PFSK-1 (cell line): Measurements from ENCODE around the gene LIMS2.

Experiments used
- FOXP2 ChIP-seq: optimal IDR thresholded peaks from 2 replicates; pipeline ENCODE3; 2011; ENCODE audit warnings: borderline replicate concordance, control low read depth, inconsistent platforms; ENCODE audit not compliant: insufficient read depth; ENCODE audit errors: extremely low read length, extremely low read depth
- POLR2AphosphoS5 ChIP-seq: IDR thresholded peaks from 2 replicates; pipeline ENCODE4 v1.6.1; 2012; ENCODE audit warnings: low read depth, mild to moderate bottlenecking, control low read depth, low read length, moderate library complexity
- SIN3A ChIP-seq: IDR thresholded peaks from 2 replicates; pipeline ENCODE4 v1.6.1; 2012; ENCODE audit warnings: mild to moderate bottlenecking, low read length, moderate library complexity, borderline replicate concordance; ENCODE audit not compliant: insufficient read depth
- TAF1 ChIP-seq: IDR thresholded peaks from 2 replicates; pipeline ENCODE4 v1.6.1; 2012; ENCODE audit warnings: low read length, control low read depth, borderline replicate concordance; ENCODE audit not compliant: insufficient read depth
- TF ChIP-seq, protein P1 (sequence below), 2 experiments: IDR thresholded peaks; 2 replicates each; pipeline versions ENCODE4 v1.6.1 to v1.8.0; 2011 to 2012; ENCODE audit warnings: low read depth in 2 of 2, low read length in 2 of 2, control low read depth in 1 of 2, inconsistent platforms in 1 of 2, mild to moderate bottlenecking in 1 of 2, moderate library complexity in 1 of 2; ENCODE audit not compliant: insufficient read depth in 1 of 2

LIMS2 gene

GRCh38 chr2:127596311-127597045, 78.9 kb downstream of the LIMS2 start:
- TF ChIP-seq FOXP2: no peak
- TF ChIP-seq TAF1: no peak
- no peak for TF ChIP-seq POLR2AphosphoS5

DNA sequence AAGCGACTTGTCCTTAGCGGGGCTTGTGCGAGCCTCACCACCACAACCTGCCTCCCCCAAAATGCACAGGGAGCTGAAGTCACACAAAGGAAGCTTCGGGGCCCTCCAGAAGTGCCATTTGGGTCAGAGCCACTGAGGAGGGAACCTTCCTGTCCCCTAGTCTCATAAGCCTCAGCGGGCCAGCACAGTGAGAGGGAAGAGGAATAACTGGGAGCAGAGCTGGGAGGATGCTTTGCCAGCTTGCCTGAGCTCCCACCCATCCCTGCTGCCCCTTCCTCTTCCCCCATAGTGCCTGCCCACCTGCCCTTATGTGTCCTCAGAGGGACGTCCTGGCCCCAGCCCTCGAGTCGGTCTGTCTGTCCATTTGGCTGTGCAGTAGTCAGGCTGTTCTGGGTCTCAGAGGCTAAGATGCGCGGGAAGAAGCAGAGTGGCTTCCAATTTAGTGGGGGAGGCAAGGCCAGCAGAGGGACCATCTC, 81.2 kb downstream of the LIMS2 start:
- TF ChIP-seq POLR2AphosphoS5: no peak
- TF ChIP-seq, protein P1, sequence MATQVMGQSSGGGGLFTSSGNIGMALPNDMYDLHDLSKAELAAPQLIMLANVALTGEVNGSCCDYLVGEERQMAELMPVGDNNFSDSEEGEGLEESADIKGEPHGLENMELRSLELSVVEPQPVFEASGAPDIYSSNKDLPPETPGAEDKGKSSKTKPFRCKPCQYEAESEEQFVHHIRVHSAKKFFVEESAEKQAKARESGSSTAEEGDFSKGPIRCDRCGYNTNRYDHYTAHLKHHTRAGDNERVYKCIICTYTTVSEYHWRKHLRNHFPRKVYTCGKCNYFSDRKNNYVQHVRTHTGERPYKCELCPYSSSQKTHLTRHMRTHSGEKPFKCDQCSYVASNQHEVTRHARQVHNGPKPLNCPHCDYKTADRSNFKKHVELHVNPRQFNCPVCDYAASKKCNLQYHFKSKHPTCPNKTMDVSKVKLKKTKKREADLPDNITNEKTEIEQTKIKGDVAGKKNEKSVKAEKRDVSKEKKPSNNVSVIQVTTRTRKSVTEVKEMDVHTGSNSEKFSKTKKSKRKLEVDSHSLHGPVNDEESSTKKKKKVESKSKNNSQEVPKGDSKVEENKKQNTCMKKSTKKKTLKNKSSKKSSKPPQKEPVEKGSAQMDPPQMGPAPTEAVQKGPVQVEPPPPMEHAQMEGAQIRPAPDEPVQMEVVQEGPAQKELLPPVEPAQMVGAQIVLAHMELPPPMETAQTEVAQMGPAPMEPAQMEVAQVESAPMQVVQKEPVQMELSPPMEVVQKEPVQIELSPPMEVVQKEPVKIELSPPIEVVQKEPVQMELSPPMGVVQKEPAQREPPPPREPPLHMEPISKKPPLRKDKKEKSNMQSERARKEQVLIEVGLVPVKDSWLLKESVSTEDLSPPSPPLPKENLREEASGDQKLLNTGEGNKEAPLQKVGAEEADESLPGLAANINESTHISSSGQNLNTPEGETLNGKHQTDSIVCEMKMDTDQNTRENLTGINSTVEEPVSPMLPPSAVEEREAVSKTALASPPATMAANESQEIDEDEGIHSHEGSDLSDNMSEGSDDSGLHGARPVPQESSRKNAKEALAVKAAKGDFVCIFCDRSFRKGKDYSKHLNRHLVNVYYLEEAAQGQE (IDR thresholded peaks at IDR 0.05; ENCODE audit: insufficient read depth in 1 of 2, low read depth in 2 of 2, low read length in 2 of 2): no peak
- TF ChIP-seq FOXP2: no peak

DNA sequence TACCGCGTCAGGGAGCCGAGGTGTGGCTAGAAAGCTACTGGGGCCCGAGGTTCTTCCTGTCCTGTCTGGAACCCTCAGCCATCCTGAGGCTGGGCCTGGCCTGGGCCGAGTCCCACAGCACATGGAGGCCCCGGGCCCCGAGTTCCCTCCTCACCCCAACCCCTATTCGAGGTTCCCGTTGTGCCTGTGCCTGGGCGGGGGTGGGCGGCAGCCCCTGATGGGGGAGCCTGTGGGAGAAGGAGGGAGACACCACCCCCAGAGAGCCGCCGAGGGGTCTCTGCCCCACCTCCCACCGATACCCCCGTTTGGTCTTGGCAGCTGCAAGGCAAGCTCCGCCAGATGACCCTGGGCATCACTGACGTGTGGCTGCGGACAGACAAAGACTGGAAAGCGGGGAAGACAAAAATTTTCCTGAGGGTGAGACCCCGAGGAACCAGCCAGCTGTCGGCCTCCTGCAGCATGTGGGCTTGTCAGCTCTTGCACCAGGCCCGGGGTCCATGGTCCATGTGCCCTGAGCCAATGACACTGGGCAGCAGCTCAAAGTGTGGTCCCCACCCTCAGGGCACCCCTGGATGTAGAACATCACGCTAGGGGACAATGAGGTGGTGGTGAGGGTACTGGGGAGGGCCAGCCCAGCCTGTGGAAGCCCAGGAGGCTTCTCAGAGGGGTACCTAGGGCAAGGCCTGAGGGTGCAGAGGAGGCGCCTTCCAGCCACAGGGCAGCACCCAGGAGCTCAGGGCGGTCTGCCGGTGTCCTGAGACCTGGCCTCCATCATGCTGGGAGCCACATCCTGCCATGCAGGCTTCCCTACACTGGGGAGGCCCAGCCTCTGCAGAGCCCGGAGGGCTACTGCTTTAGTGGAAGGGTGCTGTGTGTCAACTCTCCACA, 81.9 kb downstream of the LIMS2 start:
- TF ChIP-seq TAF1 (no peak), POLR2AphosphoS5 (no peak), SIN3A (no peak), FOXP2 (no peak)
- TF ChIP-seq, protein P1 (IDR thresholded peaks at IDR 0.05; ENCODE audit: insufficient read depth in 1 of 2, low read depth in 2 of 2, low read length in 2 of 2): no peak

DNA sequence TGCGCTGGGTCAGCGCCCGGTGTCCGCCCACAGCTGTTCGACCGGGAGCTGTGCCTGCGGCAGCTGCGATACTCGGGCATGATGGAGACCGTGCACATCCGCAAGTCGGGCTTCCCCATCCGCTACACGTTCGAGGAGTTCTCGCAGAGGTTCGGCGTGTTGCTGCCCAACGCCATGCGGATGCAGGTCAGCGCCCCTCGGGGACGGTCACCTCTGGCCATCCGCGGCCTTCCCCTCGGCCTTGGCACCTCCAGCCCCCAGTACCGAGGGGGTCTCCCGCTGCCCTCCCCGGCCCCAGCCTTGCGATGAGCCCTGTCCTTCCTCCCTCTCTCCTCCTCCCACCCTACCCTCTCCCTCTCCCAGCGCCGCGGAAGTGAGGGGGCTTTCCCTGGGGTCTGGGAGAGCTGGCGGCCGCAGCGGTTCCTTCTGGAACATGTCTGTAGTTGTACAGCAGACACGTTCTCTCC, 82.5 kb downstream of the LIMS2 start:
- TF ChIP-seq POLR2AphosphoS5 (no peak), TAF1 (no peak), SIN3A (no peak), FOXP2 (no peak)
- TF ChIP-seq, protein P1 (IDR thresholded peaks at IDR 0.05; ENCODE audit: insufficient read depth in 1 of 2, low read depth in 2 of 2, low read length in 2 of 2): no peak

GRCh38 chr2:127591221-127591923, 84.0 kb downstream of the LIMS2 start:
- TF ChIP-seq FOXP2 (no peak), POLR2AphosphoS5 (no peak), SIN3A (no peak), TAF1 (no peak)
- TF ChIP-seq, protein P1 (IDR thresholded peaks at IDR 0.05; ENCODE audit: insufficient read depth in 1 of 2, low read depth in 2 of 2, low read length in 2 of 2): no peak
